BLaER1 (cell line): Measurements from ENCODE around the gene MRPS30.
"Not testable (repeated sequence)": the region's sequence is repeated elsewhere in the genome, so short reads cannot be mapped to it uniquely, and the experiment has no call there.

Experiments
- H3K27ac ChIP-seq: shearing (Covaris generic); formaldehyde crosslinking; 2 replicates; pipeline ENCODE4 v1.8.1; 2022
- H3K27me3 ChIP-seq: shearing (Covaris generic); formaldehyde crosslinking; 2 replicates; pipeline ENCODE4 v1.8.1; 2022
- H3K36me3 ChIP-seq: shearing (Covaris generic); formaldehyde crosslinking; 2 replicates; pipeline ENCODE4 v1.8.1; 2022
- H3K4me1 ChIP-seq: shearing (Covaris generic); formaldehyde crosslinking; 2 replicates; pipeline ENCODE4 v1.8.1; 2022
- H3K4me2 ChIP-seq: shearing (Covaris generic); formaldehyde crosslinking; 2 replicates; pipeline ENCODE4 v1.8.1; 2022
- H3K4me3 ChIP-seq: shearing (Covaris generic); formaldehyde crosslinking; 2 replicates; pipeline ENCODE4 v1.8.1; 2022
- H3K9ac ChIP-seq: shearing (Covaris generic); formaldehyde crosslinking; 2 replicates; pipeline ENCODE4 v1.8.1; 2022
- H3K9me3 ChIP-seq: shearing (Covaris generic); formaldehyde crosslinking; 2 replicates; pipeline ENCODE4 v1.8.1; 2022
- H4K20me1 ChIP-seq: shearing (Covaris generic); formaldehyde crosslinking; 2 replicates; pipeline ENCODE4 v1.8.1; 2022
- Cebpa-rat ChIP-seq: shearing (Covaris generic); IDR thresholded peaks from 2 replicates; pipeline ENCODE4 v1.8.1; 2022

The MRPS30 gene

GRCh38 chr5:44808435-44809214, at the start of gene MRPS30:
Gene MRPS30 (plus strand): TSS chr5:44808947. CDS start chr5:44808963, 16 bp downstream.
- H3K27ac ChIP-seq: peak within 1 kb of the TSS; percentile 87
- TF ChIP-seq Cebpa-rat: peak; percentile 92
- H4K20me1 ChIP-seq: peaks cover 35% of the 10 kb centered on the region
- peaks cover 22% of the 10 kb centered on the region for H3K4me1 ChIP-seq
- H3K9ac ChIP-seq: peak within 1 kb of the TSS; percentile 89
- no peaks in the 10 kb centered on the region for H3K27me3 ChIP-seq
- H3K4me3 ChIP-seq: peak within 1 kb of the TSS; percentile 94
- no peaks in the 10 kb centered on the region for H3K9me3 ChIP-seq
- H3K4me2 ChIP-seq: peak within 1 kb of the TSS; percentile 73
- H3K36me3 ChIP-seq: peaks cover 28% of the 10 kb centered on the region

GRCh38 chr5:44769200-44769876, 39.4 kb upstream of the MRPS30 start:
- Histone ChIP-seq H3K4me3 (no peak overlapping the region), H4K20me1 (no peaks in the 10 kb centered on the region), H3K4me2 (no peak overlapping the region), H3K27ac (no peak overlapping the region), H3K9ac (no peak overlapping the region), H3K36me3 (no peaks in the 10 kb centered on the region), H3K9me3 (no peaks in the 10 kb centered on the region), H3K4me1 (0 out of 2 replicates have a peak, but pooled peaks cover 3% of the 10 kb centered on the region), H3K27me3 (no peaks in the 10 kb centered on the region)
- no peak for TF ChIP-seq Cebpa-rat

GRCh38 chr5:44769877-44770209, 38.9 kb upstream of the MRPS30 start:
- Histone ChIP-seq H3K9me3 (no peaks in the 10 kb centered on the region), H3K27me3 (no peaks in the 10 kb centered on the region)

GRCh38 chr5:44770780-44771717, 37.7 kb upstream of the MRPS30 start:
- Histone ChIP-seq H3K27me3 (no peaks in the 10 kb centered on the region), H3K4me2 (no peak overlapping the region), H3K4me3 (no peak overlapping the region), H3K27ac (no peak overlapping the region), H3K9ac (no peak overlapping the region), H3K4me1 (no peaks in the 10 kb centered on the region), H4K20me1 (no peaks in the 10 kb centered on the region), H3K36me3 (no peaks in the 10 kb centered on the region), H3K9me3 (no peaks in the 10 kb centered on the region)
- TF ChIP-seq Cebpa-rat: no peak

More at GRCh38 chr5:44769877-44770209, 38.9 kb upstream of the MRPS30 start:
- Histone ChIP-seq H3K9ac (no peak overlapping the region), H4K20me1 (no peaks in the 10 kb centered on the region), H3K4me3 (no peak overlapping the region), H3K27ac (no peak overlapping the region), H3K4me2 (no peak overlapping the region), H3K4me1 (0 out of 2 replicates have a peak, but pooled peaks cover 3% of the 10 kb centered on the region), H3K36me3 (no peaks in the 10 kb centered on the region)
- no peak for TF ChIP-seq Cebpa-rat

GRCh38 chr5:44772397-44772796, 36.4 kb upstream of the MRPS30 start:
- not testable (repeated sequence) for H3K4me1 ChIP-seq, H3K9me3 ChIP-seq, H3K36me3 ChIP-seq, H3K27me3 ChIP-seq, H3K27ac ChIP-seq, H3K4me3 ChIP-seq, H3K9ac ChIP-seq, H3K4me2 ChIP-seq, H4K20me1 ChIP-seq

GRCh38 chr5:44774279-44774880, 34.4 kb upstream of the MRPS30 start:
- TF ChIP-seq Cebpa-rat: no peak
- Histone ChIP-seq H3K9ac (no peak overlapping the region), H3K4me1 (no peaks in the 10 kb centered on the region), H3K4me2 (no peak overlapping the region), H3K4me3 (no peak overlapping the region), H4K20me1 (no peaks in the 10 kb centered on the region), H3K27me3 (no peaks in the 10 kb centered on the region), H3K36me3 (no peaks in the 10 kb centered on the region), H3K27ac (no peak overlapping the region), H3K9me3 (no peaks in the 10 kb centered on the region)

- no peak for TF ChIP-seq Cebpa-rat
- Histone ChIP-seq H3K27me3 (no peaks in the 10 kb centered on the region), H3K4me2 (no peak overlapping the region)
Measured at GRCh38 chr5:44779167-44779566, 29.6 kb upstream of the MRPS30 start.

GRCh38 chr5:44783634-44784315, 25.0 kb upstream of the MRPS30 start:
- Histone ChIP-seq H3K27me3 (no peaks in the 10 kb centered on the region), H3K36me3 (no peaks in the 10 kb centered on the region), H3K4me3 (no peak overlapping the region), H3K9ac (no peak overlapping the region), H3K4me2 (no peak overlapping the region), H4K20me1 (no peaks in the 10 kb centered on the region), H3K4me1 (no peaks in the 10 kb centered on the region), H3K27ac (no peak overlapping the region), H3K9me3 (peaks cover 28% of the 10 kb centered on the region)
- no peak for TF ChIP-seq Cebpa-rat

More at GRCh38 chr5:44779167-44779566, 29.6 kb upstream of the MRPS30 start:
- no peaks in the 10 kb centered on the region for H3K9me3 ChIP-seq
- H3K27ac ChIP-seq: no peak overlapping the region
- no peak overlapping the region for H3K4me3 ChIP-seq
- no peak overlapping the region for H3K9ac ChIP-seq
- H3K36me3 ChIP-seq: no peaks in the 10 kb centered on the region
- H4K20me1 ChIP-seq: no peaks in the 10 kb centered on the region
- H3K4me1 ChIP-seq: no peaks in the 10 kb centered on the region

GRCh38 chr5:44787731-44788130, 21.0 kb upstream of the MRPS30 start:
- Histone ChIP-seq H3K4me2 (no peak overlapping the region), H3K4me1 (no peaks in the 10 kb centered on the region), H3K4me3 (no peak overlapping the region), H3K27ac (no peak overlapping the region), H3K9ac (no peak overlapping the region), H4K20me1 (no peaks in the 10 kb centered on the region), H3K27me3 (no peaks in the 10 kb centered on the region), H3K36me3 (no peaks in the 10 kb centered on the region), H3K9me3 (peaks cover 45% of the 10 kb centered on the region)
- no peak for TF ChIP-seq Cebpa-rat

GRCh38 chr5:44789372-44789995, 19.3 kb upstream of the MRPS30 start:
- not testable (repeated sequence) for H3K4me3 ChIP-seq

GRCh38 chr5:44792031-44792673, 16.6 kb upstream of the MRPS30 start:
- H3K27ac ChIP-seq, H3K36me3 ChIP-seq, H3K9ac ChIP-seq, H3K27me3 ChIP-seq, H3K4me1 ChIP-seq, H3K4me2 ChIP-seq, H3K4me3 ChIP-seq, H4K20me1 ChIP-seq: not testable (repeated sequence)
- H3K9me3 ChIP-seq: peaks cover 71% of the 10 kb centered on the region

More at GRCh38 chr5:44789372-44789995, 19.3 kb upstream of the MRPS30 start:
- H3K27ac ChIP-seq, H4K20me1 ChIP-seq, H3K4me1 ChIP-seq, H3K27me3 ChIP-seq, H3K9ac ChIP-seq, H3K36me3 ChIP-seq, H3K4me2 ChIP-seq: not testable (repeated sequence)
- peaks cover 63% of the 10 kb centered on the region for H3K9me3 ChIP-seq
